SK-N-SH (cell line): ENCODE measurements around the gene SYT1. TPM values are rescaled to one million over a fixed set of nuclear protein-coding genes. Genes with fewer than 3 reads are reported as not detected.

Experiments used
- CTCF ChIA-PET: fragments of 300-600, 350-600 bp; formaldehyde crosslinking; extraction: SDS; loops from one replicate; lab custom pipeline; 2021; lab: Yijun Ruan, JAX
- POLR2A ChIA-PET: fragments of 350-600 bp; sonication (Branson Sonifier 250); formaldehyde crosslinking; extraction: SDS; loops from one replicate; lab custom pipeline; 2020; ENCODE audit warnings: antibody characterized with exemption, inconsistent platforms; lab: Yijun Ruan, JAX
- DNase-seq: peaks from one replicate; pipeline ENCODE4 v3.0.0; 2012
- H2AFZ ChIP-seq: fragments of 200-600 bp; sonication (generic); 2 replicates; pipeline ENCODE4 v1.8.1; 2016; ENCODE audit warnings: antibody characterized with exemption, mild to moderate bottlenecking, low read depth
- H3F3A ChIP-seq: fragments of 200-600 bp; sonication (generic); replicated peaks from 2 replicates; pipeline ENCODE3; 2016; ENCODE audit warnings: antibody characterized with exemption, mild to moderate bottlenecking; ENCODE audit not compliant: insufficient read depth
- H3K27ac ChIP-seq, 2 experiments: fragments of 200-500 bp in 1 of 2; fragments of 200-600 bp in 1 of 2; sonication (Bioruptor generic) in 1 of 2; sonication (generic), shearing (Covaris generic) in 1 of 2; 2 replicates each; pipeline versions ENCODE4 v1.5.1 to v1.6.1; 2014 to 2016; ENCODE audit warnings: low read depth in 2 of 2, inconsistent platforms in 1 of 2, low read length in 1 of 2, mild to moderate bottlenecking in 1 of 2, mixed read lengths in 1 of 2
- H3K27me3 ChIP-seq: fragments of 200-600 bp; sonication (generic), shearing (Covaris generic); 2 replicates; pipeline ENCODE4 v1.6.1; 2016; ENCODE audit warnings: mixed run types; ENCODE audit not compliant: insufficient read depth
- H3K36me3 ChIP-seq, 2 experiments: fragments of 200-500 bp in 1 of 2; fragments of 200-600 bp in 1 of 2; sonication (Bioruptor generic) in 1 of 2; sonication (generic) in 1 of 2; replicated peaks in 1 of 2; 2 replicates each; pipeline versions ENCODE3 to v1.5.1; 2014 to 2016; ENCODE audit warnings: low read length in 1 of 2, mild to moderate bottlenecking in 1 of 2; ENCODE audit not compliant: insufficient read depth in 2 of 2, control insufficient read depth in 1 of 2
- H3K4me1 ChIP-seq, 2 experiments: fragments of 200-500 bp in 1 of 2; fragments of 200-600 bp in 1 of 2; sonication (Bioruptor generic) in 1 of 2; sonication (generic), shearing (Covaris generic) in 1 of 2; 2 replicates each; pipeline versions ENCODE4 v1.5.1 to v1.6.1; 2014 to 2016; ENCODE audit warnings: low read depth in 1 of 2, low read length in 1 of 2, mixed run types in 1 of 2; ENCODE audit not compliant: insufficient read depth in 2 of 2, control insufficient read depth in 1 of 2
- H3K4me2 ChIP-seq: fragments of 200-600 bp; sonication (generic), shearing (Covaris generic); 2 replicates; pipeline ENCODE4 v1.6.1; 2017; ENCODE audit warnings: mixed run types
- H3K4me3 ChIP-seq, 2 experiments: fragments of 200-500 bp in 1 of 2; fragments of 200-600 bp in 1 of 2; sonication (Bioruptor generic) in 1 of 2; sonication (generic), shearing (Covaris generic) in 1 of 2; 2 replicates each; pipeline versions ENCODE4 v1.5.1 to v1.8.1; 2014 to 2016; ENCODE audit warnings: low read depth in 2 of 2, inconsistent platforms in 1 of 2, low read length in 1 of 2, mild to moderate bottlenecking in 1 of 2, mixed read lengths in 1 of 2, moderate library complexity in 1 of 2
- H3K79me2 ChIP-seq: fragments of 200-600 bp; sonication (generic); 2 replicates; pipeline ENCODE4 v1.8.1; 2017; ENCODE audit warnings: mild to moderate bottlenecking; ENCODE audit not compliant: insufficient read depth
- H3K9ac ChIP-seq: fragments of 200-600 bp; sonication (generic); 2 replicates; pipeline ENCODE4 v1.6.1; 2017; ENCODE audit warnings: mixed run types
- H3K9me2 ChIP-seq: fragments of 200-600 bp; sonication (generic); 2 replicates; pipeline ENCODE4 v1.6.1; 2017; ENCODE audit warnings: mixed run types
- H3K9me3 ChIP-seq: fragments of 200-600 bp; sonication (generic); 2 replicates; pipeline ENCODE4 v1.6.1; 2017; ENCODE audit warnings: mixed run types, mild to moderate bottlenecking, moderate library complexity
- H4K20me1 ChIP-seq: fragments of 200-600 bp; sonication (generic); 2 replicates; pipeline ENCODE4 v1.6.1; 2017; ENCODE audit warnings: mild to moderate bottlenecking, mixed run types; ENCODE audit not compliant: insufficient read depth
- CHD2 ChIP-seq: fragments of 150-350 bp; IDR thresholded peaks from 2 replicates; pipeline ENCODE4 v1.6.1; 2018; ENCODE audit warnings: low read length; ENCODE audit not compliant: partially characterized antibody
- EP300 ChIP-seq, 2 experiments: IDR thresholded peaks; 2 replicates each; pipeline versions ENCODE4 v1.4.0 to v1.6.1; 2012; ENCODE audit warnings: borderline replicate concordance in 1 of 2, low read depth in 1 of 2, low read length in 1 of 2
- EZH2phosphoT487 ChIP-seq: fragments of 200-600 bp; sonication (generic); IDR thresholded peaks from 2 replicates; pipeline ENCODE4 v1.6.1; 2017; ENCODE audit warnings: low read depth, mixed run types, mild to moderate bottlenecking, antibody characterized with exemption, moderate library complexity, borderline replicate concordance
- FOXJ3 ChIP-seq: sonication (generic); formaldehyde crosslinking; IDR thresholded peaks from 2 replicates; pipeline ENCODE4 v1.5.1; 2020; ENCODE audit warnings: mild to moderate bottlenecking, missing genetic modification reagents
- FOXM1 ChIP-seq: IDR thresholded peaks from 2 replicates; pipeline ENCODE4 v1.4.0; 2012; ENCODE audit warnings: low read depth, mild to moderate bottlenecking
- IRF3 ChIP-seq: fragments of 150-350 bp; IDR thresholded peaks from 2 replicates; pipeline ENCODE4 v1.6.1; 2016; ENCODE audit warnings: mild to moderate bottlenecking, low read depth, low read length
- JUND ChIP-seq: IDR thresholded peaks from 2 replicates; pipeline ENCODE4 v1.4.0; 2012
- MEF2A ChIP-seq: IDR thresholded peaks from 2 replicates; pipeline ENCODE4 v1.4.0; 2012; ENCODE audit warnings: low read depth, borderline replicate concordance
- MXI1 ChIP-seq: IDR thresholded peaks from 2 replicates; pipeline ENCODE4 v1.6.1; 2012; ENCODE audit warnings: mild to moderate bottlenecking, low read depth, low read length, improper control_type of control experiment
- NFIC ChIP-seq: IDR thresholded peaks from 2 replicates; pipeline ENCODE4 v1.4.0; 2012; ENCODE audit warnings: borderline replicate concordance
- PBX3 ChIP-seq: IDR thresholded peaks from 2 replicates; pipeline ENCODE4; 2012
- RAD21 ChIP-seq: IDR thresholded peaks from 2 replicates; pipeline ENCODE4 v1.6.1; 2012; ENCODE audit warnings: mild to moderate bottlenecking, low read length
- RCOR1 ChIP-seq: fragments of 150-350 bp; IDR thresholded peaks from 2 replicates; pipeline ENCODE4 v1.6.1; 2017; ENCODE audit warnings: antibody characterized with exemption, low read length
- SIN3A ChIP-seq: IDR thresholded peaks from 2 replicates; pipeline ENCODE4 v1.6.1; 2012; ENCODE audit warnings: low read depth, mild to moderate bottlenecking, low read length, moderate library complexity, borderline replicate concordance
- SMC3 ChIP-seq: IDR thresholded peaks from 2 replicates; pipeline ENCODE4 v1.6.1; 2012; ENCODE audit warnings: low read depth, low read length, improper control_type of control experiment
- TAF1 ChIP-seq: IDR thresholded peaks from 2 replicates; pipeline ENCODE4 v1.6.1; 2012; ENCODE audit warnings: low read depth, mild to moderate bottlenecking, low read length, moderate library complexity, borderline replicate concordance
- TEAD4 ChIP-seq: IDR thresholded peaks from 2 replicates; pipeline ENCODE4 v1.4.0; 2012; ENCODE audit warnings: mild to moderate bottlenecking, borderline replicate concordance; ENCODE audit not compliant: insufficient read depth
- USF2 ChIP-seq: fragments of 150-350 bp; IDR thresholded peaks from 2 replicates; pipeline ENCODE4 v1.6.1; 2017; ENCODE audit warnings: antibody characterized with exemption, low read length, low read depth, borderline replicate concordance
- ZBTB33 ChIP-seq: IDR thresholded peaks from 2 replicates; pipeline ENCODE4 v1.4.0; 2012; ENCODE audit warnings: low read depth, borderline replicate concordance
- WGBS: methylation state at CpG from one replicate; pipeline ENCODE4 v1.1.6; 2017; ENCODE audit warnings: low lambda C conversion rate; 5-methylcytosine and 5-hydroxymethylcytosine counted together
- polyA plus RNA-seq, 3 experiments: library from polyadenylated mRNA; depleted of rRNA; stranded (reverse); fragments of >200 nt; gene quantifications; 2 replicates each; pipeline ENCODE4 v1.2.3, GENCODE V29; 2012
- TF ChIP-seq, protein P1 (sequence below): IDR thresholded peaks from 2 replicates; pipeline ENCODE4 v1.4.0; 2012; ENCODE audit warnings: low read depth, borderline replicate concordance

The SYT1 gene
- polyA plus RNA-seq, 1 of the 3 experiments (the other 2 are of a cell fraction) = 12.7 TPM

DNA sequence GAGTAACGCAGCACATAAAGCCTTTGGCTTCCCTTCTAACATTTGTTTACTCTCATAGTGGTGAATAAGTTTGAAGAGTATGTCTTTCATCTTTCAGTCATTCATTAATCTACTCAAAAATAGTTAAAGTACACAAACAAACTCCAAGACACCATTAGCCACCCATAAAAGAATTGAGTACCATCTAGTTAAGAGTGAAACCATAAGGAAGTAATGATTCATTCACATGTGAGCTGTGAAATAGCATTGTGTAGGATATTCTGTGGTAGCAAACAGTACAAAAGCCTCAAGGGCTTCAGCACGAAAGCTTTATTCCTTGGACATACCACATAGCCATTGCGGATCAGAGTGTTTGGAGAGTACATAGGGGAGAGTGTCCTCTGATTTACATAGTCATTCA lies 13.9 kb downstream of the SYT1 start:
- Histone ChIP-seq H4K20me1 (no peaks in the 10 kb centered on the region), H3K27me3 (no peaks in the 10 kb centered on the region), H3F3A (peaks cover 36% of the 10 kb centered on the region), H3K4me2 (no peak overlapping the region), H3K9me3 (no peaks in the 10 kb centered on the region), H3K4me1 (peaks cover 0 to 20% of the 10 kb centered on the region in 2 experiments; a peak in 1 of 4 replicates), H3K9ac (no peak overlapping the region), H3K79me2 (peaks cover 18% of the 10 kb centered on the region), H3K9me2 (no peaks in the 10 kb centered on the region), H3K4me3 (no peak overlapping the region), H3K27ac (no peak overlapping the region), H2AFZ (no peak overlapping the region), H3K36me3 (peaks cover 21 to 24% of the 10 kb centered on the region in 2 experiments)
- ChIA-PET CTCF (no interaction called here), POLR2A (no interaction called here)
- WGBS = 85% methylated on average over 3 of the region's 3 CpGs
- TF ChIP-seq FOXM1 (no peak), CHD2 (no peak), JUND (no peak), TAF1 (no peak), RAD21 (no peak), RCOR1 (no peak), TEAD4 (no peak), SIN3A (no peak), EP300 (IDR thresholded peaks at IDR 0.05; ENCODE audit: borderline replicate concordance in 1 of 2, low read depth in 1 of 2, low read length in 1 of 2) (no peak), USF2 (no peak), NFIC (no peak), FOXJ3 (no peak), PBX3 (no peak), MXI1 (no peak)
- no peak for DNase-seq

- peaks cover 18% of the 10 kb centered on the region for H3K79me2 ChIP-seq
- H3K4me2 ChIP-seq = no peak overlapping the region
- peaks cover 36% of the 10 kb centered on the region for H3F3A ChIP-seq
- H3K9ac ChIP-seq = no peak overlapping the region
- CTCF ChIA-PET = no interaction called here
- WGBS = 83% methylated on average over 1 of the region's 1 CpG
- no peak overlapping the region for H2AFZ ChIP-seq
- H3K9me2 ChIP-seq = no peaks in the 10 kb centered on the region
- DNase-seq = no peak
- no peak overlapping the region for H3K27ac ChIP-seq
- H3K27me3 ChIP-seq = no peaks in the 10 kb centered on the region
- H3K4me1 ChIP-seq = peaks cover 0 to 20% of the 10 kb centered on the region in 2 experiments; a peak in 2 of 4 replicates
- H4K20me1 ChIP-seq = no peaks in the 10 kb centered on the region
- no peak for TF ChIP-seq EZH2phosphoT487
- TF ChIP-seq EP300 (IDR thresholded peaks at IDR 0.05; ENCODE audit: borderline replicate concordance in 1 of 2, low read depth in 1 of 2, low read length in 1 of 2) = no peak
- TF ChIP-seq MEF2A = no peak
- no peak for TF ChIP-seq IRF3
- TF ChIP-seq CHD2 = no peak
- no peak for TF ChIP-seq PBX3
- TF ChIP-seq ZBTB33 = no peak
- no peak for TF ChIP-seq JUND
- TF ChIP-seq, protein P1, sequence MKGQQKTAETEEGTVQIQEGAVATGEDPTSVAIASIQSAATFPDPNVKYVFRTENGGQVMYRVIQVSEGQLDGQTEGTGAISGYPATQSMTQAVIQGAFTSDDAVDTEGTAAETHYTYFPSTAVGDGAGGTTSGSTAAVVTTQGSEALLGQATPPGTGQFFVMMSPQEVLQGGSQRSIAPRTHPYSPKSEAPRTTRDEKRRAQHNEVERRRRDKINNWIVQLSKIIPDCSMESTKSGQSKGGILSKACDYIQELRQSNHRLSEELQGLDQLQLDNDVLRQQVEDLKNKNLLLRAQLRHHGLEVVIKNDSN = no peak
- no peak for TF ChIP-seq SMC3
- H3K4me3 ChIP-seq = no peak overlapping the region
- POLR2A ChIA-PET = no interaction called here
- H3K9me3 ChIP-seq = no peaks in the 10 kb centered on the region
- peaks cover 21 to 24% of the 10 kb centered on the region in 2 experiments for H3K36me3 ChIP-seq
Observed at GRCh38 chr12:78878866-78879265, 14.3 kb downstream of the SYT1 start.
